Measurements from ENCODE around the gene LSM3.

The LSM3 gene

DNA sequence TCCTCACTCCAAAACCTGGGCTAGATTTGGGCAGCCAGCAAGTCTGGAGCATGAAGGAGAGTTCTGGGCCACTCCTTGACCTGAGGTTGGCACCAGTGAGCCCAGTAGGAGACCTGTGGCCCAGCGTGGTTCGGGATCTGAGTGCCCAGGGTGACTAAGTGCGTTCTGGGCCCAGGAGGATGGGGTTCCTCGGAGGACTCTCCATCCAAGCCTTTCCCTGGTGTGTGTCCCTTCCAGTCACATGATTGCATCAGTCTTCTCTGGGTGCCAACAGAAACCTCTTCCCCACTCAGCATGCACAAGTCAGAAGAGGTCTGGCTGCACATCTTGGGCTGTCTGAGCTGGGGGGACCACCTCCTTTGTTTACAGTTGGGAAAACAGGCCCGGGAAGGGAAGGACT lies 38.8 kb upstream of the LSM3 start:
- no peak overlapping the region for H3K4me3 ChIP-seq
- intact Hi-C loops (cut with DNase I; ENCODE audit: low total_unique reads), result loop anchor here (5.0 kb wide), 1 partner anchor 38 kb away; the partner anchor contains the start of genes LSM3 and XPC
- H3K36me3 ChIP-seq, result peaks cover 49 to 72% (median 58%) of the 10 kb centered on the region in 3 donors
- peaks cover 0 to 76% (median 58%) of the 10 kb centered on the region in 4 donors for H3K4me1 ChIP-seq
- H3K27me3 ChIP-seq, result no peaks in the 10 kb centered on the region
- H3K9me3 ChIP-seq, result no peaks in the 10 kb centered on the region
- no peak for DNase-seq
- H3K27ac ChIP-seq, result peak overlapping the region; percentile 87 to 88
- TF ChIP-seq, protein P1, sequence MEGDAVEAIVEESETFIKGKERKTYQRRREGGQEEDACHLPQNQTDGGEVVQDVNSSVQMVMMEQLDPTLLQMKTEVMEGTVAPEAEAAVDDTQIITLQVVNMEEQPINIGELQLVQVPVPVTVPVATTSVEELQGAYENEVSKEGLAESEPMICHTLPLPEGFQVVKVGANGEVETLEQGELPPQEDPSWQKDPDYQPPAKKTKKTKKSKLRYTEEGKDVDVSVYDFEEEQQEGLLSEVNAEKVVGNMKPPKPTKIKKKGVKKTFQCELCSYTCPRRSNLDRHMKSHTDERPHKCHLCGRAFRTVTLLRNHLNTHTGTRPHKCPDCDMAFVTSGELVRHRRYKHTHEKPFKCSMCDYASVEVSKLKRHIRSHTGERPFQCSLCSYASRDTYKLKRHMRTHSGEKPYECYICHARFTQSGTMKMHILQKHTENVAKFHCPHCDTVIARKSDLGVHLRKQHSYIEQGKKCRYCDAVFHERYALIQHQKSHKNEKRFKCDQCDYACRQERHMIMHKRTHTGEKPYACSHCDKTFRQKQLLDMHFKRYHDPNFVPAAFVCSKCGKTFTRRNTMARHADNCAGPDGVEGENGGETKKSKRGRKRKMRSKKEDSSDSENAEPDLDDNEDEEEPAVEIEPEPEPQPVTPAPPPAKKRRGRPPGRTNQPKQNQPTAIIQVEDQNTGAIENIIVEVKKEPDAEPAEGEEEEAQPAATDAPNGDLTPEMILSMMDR (IDR thresholded peaks at IDR 0.05), result no peak

GRCh38 chr3:14140668-14141067 lies 37.9 kb upstream of the LSM3 start:
- H3K4me3 ChIP-seq, result no peak overlapping the region
- no peaks in the 10 kb centered on the region for H3K27me3 ChIP-seq
- peak overlapping the region; percentile 87 to 88 for H3K27ac ChIP-seq
- TF ChIP-seq, protein P1 (IDR thresholded peaks at IDR 0.05), result no peak
- H3K4me1 ChIP-seq, result peaks cover 0 to 85% (median 67%) of the 10 kb centered on the region in 4 donors
- peaks cover 40 to 67% (median 51%) of the 10 kb centered on the region in 3 donors for H3K36me3 ChIP-seq
- intact Hi-C loops (cut with DNase I; ENCODE audit: low total_unique reads), result loop anchor here (5.0 kb wide), 1 partner anchor 37 kb away; the partner anchor contains the start of genes LSM3 and XPC
- H3K9me3 ChIP-seq, result no peaks in the 10 kb centered on the region
- no peak for DNase-seq

DNA sequence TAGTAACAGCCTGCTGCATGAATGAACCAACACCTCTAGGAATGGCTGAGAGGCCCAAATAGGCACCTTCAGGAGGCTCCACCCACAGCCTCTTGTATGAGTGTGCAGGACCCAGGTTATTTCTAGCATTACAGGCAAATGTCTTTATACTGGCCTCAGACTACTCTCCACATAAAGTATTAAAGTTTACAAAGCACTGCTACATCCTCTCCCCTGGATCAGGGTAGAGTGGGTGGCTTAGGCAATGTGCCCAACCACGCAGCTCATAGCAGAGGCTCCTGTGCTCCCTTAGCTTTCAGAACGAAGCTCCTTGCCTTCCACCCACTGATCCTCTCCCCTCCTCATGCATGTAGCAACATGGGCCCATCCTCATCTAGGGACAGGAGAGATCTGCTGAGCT lies 37.5 kb upstream of the LSM3 start:
- TF ChIP-seq, protein P1 (IDR thresholded peaks at IDR 0.05), result no peak
- no peaks in the 10 kb centered on the region for H3K9me3 ChIP-seq
- peaks cover 0 to 90% (median 72%) of the 10 kb centered on the region in 4 donors for H3K4me1 ChIP-seq
- no peak for DNase-seq
- H3K4me3 ChIP-seq, result no peak overlapping the region
- peak overlapping the region; percentile 87 to 88 for H3K27ac ChIP-seq
- intact Hi-C loops (cut with DNase I; ENCODE audit: low total_unique reads), result loop anchor here (5.0 kb wide), 1 partner anchor 36 kb away; the partner anchor contains the start of genes LSM3 and XPC
- H3K36me3 ChIP-seq, result peaks cover 36 to 67% (median 51%) of the 10 kb centered on the region in 3 donors
- H3K27me3 ChIP-seq, result no peaks in the 10 kb centered on the region

- no peak overlapping the region for H3K4me3 ChIP-seq
- peak overlapping the region; percentile 87 to 88 for H3K27ac ChIP-seq
- H3K36me3 ChIP-seq, result peaks cover 34 to 68% (median 52%) of the 10 kb centered on the region in 3 donors
- no peaks in the 10 kb centered on the region for H3K27me3 ChIP-seq
- no peak for DNase-seq
- TF ChIP-seq, protein P1 (IDR thresholded peaks at IDR 0.05), result no peak
- no peaks in the 10 kb centered on the region for H3K9me3 ChIP-seq
- intact Hi-C loops (cut with DNase I; ENCODE audit: low total_unique reads), result loop anchor here (5.0 kb wide), 1 partner anchor 36 kb away; the partner anchor contains the start of genes LSM3 and XPC
- peaks cover 0 to 90% (median 74%) of the 10 kb centered on the region in 4 donors for H3K4me1 ChIP-seq
These were observed 36.8 kb upstream of the LSM3 start for GRCh38 chr3:14141602-14142341.

- H3K9me3 ChIP-seq, result no peaks in the 10 kb centered on the region
- H3K27ac ChIP-seq, result peak overlapping the region; percentile 87 to 88
- H3K4me3 ChIP-seq, result no peak overlapping the region
- DNase-seq, result no peak
- peaks cover 43 to 70% (median 55%) of the 10 kb centered on the region in 3 donors for H3K36me3 ChIP-seq
- intact Hi-C loops (cut with DNase I; ENCODE audit: low total_unique reads), result loop anchor here (5.0 kb wide), 1 partner anchor 35 kb away; the partner anchor contains the start of genes LSM3 and XPC
- H3K27me3 ChIP-seq, result no peaks in the 10 kb centered on the region
- TF ChIP-seq, protein P1 (IDR thresholded peaks at IDR 0.05), result no peak
- peaks cover 0 to 90% (median 73%) of the 10 kb centered on the region in 4 donors for H3K4me1 ChIP-seq
These were observed 35.9 kb upstream of the LSM3 start for GRCh38 chr3:14142567-14143270.
